GM19324 (cell line): ENCODE data around the gene NHLH1.

Source experiments
- ATAC-seq: cut with Tn5 transposase; IDR thresholded peaks from one replicate; pipeline ENCODE4 v1.9.1; 2021; ENCODE audit warnings: mild to moderate bottlenecking, moderate library complexity; ENCODE audit not compliant: unreplicated experiment, low FRiP score

The NHLH1 gene

DNA sequence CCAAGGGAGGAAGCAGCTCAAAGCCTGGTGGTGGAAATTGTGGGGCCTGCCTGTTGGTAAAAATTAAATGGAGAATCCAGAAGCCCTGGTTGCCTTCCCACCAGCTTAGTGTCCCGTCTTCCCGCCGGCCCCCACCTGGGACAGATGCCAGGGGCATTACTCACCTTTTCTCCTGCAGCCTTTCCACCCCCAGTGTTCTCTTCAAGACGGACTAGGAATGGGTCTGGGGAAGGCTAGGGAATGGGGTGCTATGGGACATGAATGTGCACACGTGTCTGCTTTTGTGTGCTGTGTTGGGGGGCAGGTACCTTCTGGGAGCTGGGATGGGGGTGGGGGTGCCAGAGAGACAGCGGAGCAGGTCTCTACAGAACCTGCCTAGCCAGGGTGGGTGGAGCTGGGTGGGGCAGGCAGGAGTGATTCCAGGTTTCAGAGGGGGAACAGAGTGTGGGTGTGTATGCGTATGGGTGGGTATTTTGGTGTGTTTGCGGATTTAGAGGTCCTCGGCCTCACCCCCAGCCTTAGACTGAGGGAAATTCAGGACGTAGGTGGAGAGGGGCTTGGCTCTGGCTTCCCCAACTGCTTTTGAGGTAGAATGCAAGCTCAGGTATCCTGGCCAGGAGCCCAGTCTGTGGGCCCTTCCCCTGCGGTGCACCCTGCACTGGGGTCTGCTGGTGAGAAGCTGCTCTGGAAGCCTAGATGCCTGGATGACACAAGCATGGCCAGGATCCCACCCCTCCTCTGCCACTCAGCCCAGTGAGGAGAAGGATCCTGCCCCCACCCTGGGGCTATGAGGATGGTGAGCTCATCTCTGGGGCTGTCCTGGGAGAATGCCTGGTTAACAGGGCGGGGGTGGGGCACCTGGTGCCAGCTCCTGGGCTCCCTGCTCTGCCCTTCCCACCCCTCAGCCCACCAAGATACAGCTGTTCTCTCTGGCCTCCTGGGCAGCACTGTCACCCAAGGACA is 41.2 kb downstream of the NHLH1 start:
- no peak for ATAC-seq

GRCh38 chr1:160408864-160409263 is 42.0 kb downstream of the NHLH1 start:
- ATAC-seq = no peak

- ATAC-seq = no peak
These were observed 42.6 kb downstream of the NHLH1 start for GRCh38 chr1:160409486-160409885.

GRCh38 chr1:160410406-160411005 is 43.6 kb downstream of the NHLH1 start:
- no peak for ATAC-seq

DNA sequence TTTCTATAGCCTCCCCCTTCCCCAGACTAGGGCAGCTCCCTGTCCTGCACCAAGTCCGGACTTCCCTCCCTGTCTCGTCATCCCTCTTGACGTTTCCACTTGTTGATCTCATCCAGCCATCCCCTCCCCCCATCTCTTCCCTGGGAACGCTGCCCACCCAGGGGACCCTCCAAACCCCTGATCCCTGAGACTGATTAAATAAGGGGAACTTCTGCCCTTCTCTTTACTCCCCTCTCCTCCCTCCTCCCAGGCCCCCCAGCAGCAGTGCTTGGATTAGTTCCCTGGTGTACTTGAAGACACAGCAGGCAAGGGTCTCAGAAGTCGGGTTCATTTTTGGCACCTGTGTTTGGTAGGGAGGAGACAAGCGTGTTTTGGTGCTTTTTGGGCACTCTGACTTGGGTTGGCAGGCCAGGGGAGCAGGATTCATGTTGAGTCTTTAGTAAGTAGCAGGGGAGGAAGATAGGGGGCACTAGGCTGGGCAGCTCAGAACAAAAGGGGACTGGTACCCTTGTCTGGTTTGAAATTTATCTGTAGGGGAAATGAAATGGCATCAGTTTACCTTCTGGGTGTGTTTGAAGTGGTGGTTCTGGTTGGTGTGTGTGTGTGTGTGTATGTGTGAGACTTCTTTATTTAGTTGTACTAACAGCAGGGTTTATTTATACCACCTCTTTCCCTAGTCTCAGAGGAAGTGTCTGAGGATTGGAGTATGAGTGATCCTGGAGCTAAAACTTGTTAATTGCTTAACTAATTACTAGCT is 44.6 kb downstream of the NHLH1 start:
- ATAC-seq = no peak

DNA sequence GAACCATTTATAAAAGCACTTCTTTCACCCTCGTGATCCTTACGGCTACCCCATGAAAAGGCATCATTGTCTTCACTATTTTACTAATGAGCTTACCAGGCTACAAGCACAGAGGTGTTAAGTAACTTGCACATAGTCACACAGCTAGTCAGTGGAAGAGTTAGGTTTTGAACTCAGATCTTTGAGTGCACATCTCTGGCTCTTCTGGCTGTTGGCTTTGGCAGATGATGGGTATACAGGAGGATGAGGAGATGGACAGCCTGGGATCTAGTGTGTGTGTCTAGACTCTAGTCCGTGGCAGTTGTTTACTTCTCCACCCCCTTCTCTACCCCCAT is 45.1 kb downstream of the NHLH1 start:
- ATAC-seq = no peak

DNA sequence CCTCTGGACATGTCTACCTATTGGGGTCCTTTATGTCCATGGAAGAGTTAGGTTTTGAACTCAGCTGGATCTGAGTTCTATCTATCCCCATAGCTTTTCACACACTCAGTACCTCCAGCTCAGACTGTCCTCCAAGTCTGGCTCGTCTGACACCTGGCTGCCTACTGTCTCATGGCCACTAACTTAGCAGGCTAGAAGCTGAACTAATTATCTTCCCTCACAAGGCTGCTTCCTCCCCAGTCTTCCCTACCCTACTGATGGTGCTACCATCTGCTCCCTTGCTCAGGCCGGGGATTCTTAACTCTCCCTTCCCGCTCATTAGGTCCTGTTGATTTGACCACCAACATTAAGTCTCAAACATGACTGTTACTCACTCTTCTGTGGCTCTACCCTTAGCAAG is 46.8 kb downstream of the NHLH1 start:
- ATAC-seq = no peak

DNA sequence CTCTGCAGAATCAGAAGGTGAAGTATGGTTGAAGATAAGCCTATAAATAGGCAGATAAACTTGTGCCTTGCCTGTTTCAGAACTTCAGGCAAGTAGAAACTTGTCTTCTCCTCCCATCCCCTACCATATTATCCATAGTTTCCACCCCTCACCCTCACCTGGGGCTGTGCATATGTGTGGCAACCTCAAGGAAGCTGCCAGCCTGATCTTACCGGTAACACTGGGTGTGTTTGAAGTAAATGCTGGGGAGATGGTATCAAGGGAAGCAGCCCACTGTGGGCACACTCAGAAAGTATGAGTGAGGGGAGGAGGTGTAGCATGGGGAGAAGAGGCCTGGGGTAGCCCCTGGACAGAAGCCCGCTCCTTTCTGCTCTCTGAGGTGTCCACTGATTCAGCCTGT is 48.0 kb downstream of the NHLH1 start:
- ATAC-seq = no peak

DNA sequence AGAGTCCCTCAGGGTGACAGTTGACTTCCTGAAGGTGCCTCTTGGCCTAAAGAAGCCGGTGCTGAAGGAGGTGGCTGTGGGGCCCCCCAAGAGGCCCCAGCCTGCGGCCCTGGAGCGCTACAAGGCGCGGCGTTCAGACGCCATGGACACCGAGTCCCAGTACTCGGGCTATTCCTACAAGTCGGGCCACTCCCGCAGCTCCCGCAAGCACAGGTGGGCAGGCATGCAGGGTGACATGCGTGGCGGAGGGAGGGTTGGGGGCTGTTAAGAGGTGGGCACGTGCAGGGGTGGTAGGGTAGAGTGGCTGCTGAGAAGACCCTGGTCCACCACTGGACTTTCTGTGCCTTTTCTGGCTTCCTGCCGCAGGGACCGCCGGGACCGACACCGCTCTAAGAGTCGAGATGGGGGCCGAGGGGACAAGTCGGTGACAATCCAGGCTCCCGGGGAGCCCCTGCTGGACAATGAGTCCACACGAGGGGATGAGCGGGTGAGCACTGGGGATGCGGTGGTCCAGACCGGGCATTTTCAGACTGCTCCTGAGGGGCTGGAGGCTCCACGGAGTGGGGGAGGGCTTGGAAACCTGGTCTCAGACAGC is 48.9 kb downstream of the NHLH1 start:
- ATAC-seq = no peak

DNA sequence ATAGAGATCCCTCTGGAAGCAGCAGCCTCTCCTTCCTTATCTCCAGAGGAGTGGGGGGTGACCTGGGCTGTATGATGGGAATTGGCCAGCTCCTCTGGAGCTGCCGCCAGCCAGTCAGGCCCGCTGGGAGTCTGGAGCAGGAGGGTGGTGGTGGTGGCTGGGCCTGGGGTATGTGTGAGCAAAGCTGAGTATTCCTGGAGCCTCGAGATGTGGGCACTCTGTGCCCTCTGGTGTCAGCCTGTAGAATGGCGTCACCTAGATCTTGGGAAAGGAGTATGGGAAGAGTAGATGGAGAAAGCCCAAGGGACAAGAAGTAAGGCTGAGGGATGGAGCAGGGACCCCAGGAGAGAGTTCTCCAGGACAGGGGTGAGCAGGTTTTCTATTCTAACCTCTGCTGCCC is 49.5 kb downstream of the NHLH1 start:
- ATAC-seq = no peak

GRCh38 chr1:160418483-160418882 is 51.6 kb downstream of the NHLH1 start:
- no peak for ATAC-seq

DNA sequence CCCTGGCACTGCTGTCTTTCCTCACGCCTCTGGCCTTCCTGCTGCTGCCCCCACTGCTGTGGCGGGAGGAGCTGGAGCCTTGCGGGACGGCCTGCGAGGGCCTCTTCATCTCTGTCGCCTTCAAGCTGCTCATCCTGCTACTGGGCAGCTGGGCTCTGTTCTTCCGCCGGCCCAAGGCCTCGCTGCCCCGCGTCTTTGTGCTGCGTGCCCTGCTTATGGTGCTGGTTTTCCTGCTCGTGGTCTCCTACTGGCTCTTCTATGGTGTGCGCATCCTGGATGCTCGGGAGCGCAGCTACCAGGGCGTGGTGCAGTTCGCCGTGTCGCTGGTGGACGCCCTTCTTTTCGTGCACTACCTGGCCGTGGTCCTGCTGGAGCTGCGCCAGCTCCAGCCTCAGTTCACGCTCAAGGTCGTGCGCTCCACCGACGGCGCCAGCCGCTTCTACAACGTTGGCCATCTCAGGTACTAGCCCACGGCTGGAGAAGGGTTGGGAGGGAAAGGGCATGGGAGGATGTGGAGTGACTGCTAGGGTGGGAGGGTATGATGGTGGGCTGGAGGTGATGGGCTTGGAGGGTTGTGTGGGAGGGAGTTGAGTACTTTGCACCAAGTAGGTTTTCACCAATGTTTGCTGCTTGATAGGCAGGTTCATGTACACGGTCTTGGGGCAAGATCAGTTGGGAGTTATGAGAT is 52.4 kb downstream of the NHLH1 start:
- ATAC-seq = no peak

DNA sequence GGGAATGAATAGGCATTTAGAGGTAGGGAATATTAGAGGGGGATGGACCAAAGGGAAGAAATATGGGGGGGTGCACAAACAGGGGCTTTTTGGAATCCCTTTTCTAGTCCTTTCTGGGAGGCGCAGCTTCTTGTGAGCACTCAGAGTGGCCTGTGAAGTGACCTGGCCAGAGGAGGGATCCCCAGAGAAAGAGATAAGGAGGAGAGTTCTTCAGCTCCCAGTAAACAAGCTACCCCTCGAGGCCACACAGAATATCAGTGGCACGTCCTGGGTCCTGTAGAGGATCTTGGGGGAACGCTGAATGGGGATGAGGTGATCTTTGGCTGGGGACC is 52.9 kb downstream of the NHLH1 start:
- ATAC-seq = no peak

DNA sequence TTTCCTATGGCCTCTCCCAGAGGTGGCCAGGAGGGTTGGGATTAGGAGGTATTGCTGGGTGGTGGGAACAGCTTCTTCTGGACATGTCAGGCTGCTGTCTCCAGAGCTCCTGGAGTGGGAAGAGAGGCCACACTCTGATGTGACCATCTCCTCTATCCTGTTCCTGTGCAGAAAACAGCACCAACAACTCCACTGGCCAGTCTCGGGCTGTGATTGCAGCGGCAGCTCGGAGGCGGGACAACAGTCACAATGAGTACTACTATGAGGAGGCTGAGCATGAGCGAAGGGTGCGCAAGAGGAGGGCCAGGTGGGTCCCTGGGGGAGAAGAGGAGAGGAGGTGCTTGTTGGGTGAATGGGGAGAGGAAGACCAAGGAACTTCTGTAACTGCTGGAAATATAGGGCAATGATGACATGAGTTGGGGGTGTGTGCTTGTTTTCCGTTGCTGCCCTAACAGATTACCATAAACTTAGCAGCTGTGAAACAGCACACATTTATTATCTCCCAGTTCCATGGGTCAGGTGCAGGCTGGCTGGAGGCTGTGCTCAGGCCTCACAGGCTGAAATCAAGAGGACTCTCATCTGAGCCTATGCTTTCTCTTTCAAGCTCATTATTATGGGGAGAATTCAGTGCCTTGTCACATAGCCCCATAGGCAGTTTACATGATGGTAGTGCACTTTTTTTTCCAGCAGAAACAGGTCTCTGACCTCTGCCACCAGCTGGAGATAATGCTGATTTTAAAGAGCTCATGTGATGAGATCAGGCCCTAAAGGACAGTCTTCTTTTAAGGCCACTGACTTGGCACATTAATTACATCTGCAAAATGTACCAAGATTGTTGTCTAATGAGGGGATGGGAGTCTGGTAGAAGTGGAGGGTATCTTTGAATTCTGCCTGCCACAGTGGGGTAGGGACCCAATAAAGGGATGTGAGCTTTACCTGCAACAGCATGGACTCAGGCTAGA is 54.3 kb downstream of the NHLH1 start:
- no peak for ATAC-seq

DNA sequence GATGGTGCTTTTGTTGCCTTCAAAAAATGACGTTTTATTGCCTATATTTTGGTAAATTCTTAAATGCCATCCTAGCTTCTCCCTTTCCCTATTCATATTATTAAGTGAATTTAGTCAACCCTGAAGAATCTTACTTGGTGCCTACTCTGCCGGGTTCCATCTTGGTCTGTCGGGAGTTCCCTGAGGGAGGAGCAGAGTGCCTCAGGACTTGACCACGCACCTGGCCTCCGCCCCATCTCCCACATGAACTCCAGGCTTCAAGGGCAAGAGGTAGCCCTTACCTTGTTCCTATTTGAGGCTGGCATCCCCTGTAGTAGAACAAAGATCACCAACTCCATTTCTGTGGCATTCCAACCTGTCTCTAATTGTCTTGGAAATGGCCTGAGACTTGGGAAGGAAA is 55.0 kb downstream of the NHLH1 start:
- ATAC-seq = no peak
